IMR-90 (cell line): ENCODE results near the gene AK1. TPM values are rescaled to one million over a fixed set of nuclear protein-coding genes. Genes with fewer than 3 reads are reported as not detected.

Experiments used
- ATAC-seq: fragments of 200-7000 bp; cut with Tn5 transposase; 2 replicates; pipeline ENCODE4 v1.9.1; 2020; ENCODE audit warnings: low read depth, mild to moderate bottlenecking, moderate library complexity
- Bru-seq: library from RNA; stranded (reverse); fragments of 400-500 nt; gene quantifications from one replicate; lab custom pipeline; 2021; lab: Mats Ljungman, UMichigan
- BruChase-seq, 2 experiments: library from RNA; stranded (reverse); fragments of 400-500 nt; gene quantifications; one replicate each; lab custom pipeline; 2021; lab: Mats Ljungman, UMichigan
- BruUV-seq: library from RNA; stranded (reverse); fragments of 400-500 nt; replicated peaks from 2 replicates; lab custom pipeline; 2021; lab: Mats Ljungman, UMichigan
- CTCF ChIA-PET: fragments of 300-600 bp; formaldehyde crosslinking; extraction: SDS; loops from one replicate; lab custom pipeline; 2021; ENCODE audit warnings: antibody characterized with exemption; lab: Yijun Ruan, JAX
- POLR2A ChIA-PET: fragments of 300-600 bp; sonication (Branson Sonifier 250); formaldehyde crosslinking; loops from one replicate; lab custom pipeline; 2022; ENCODE audit warnings: antibody characterized with exemption; ENCODE audit not compliant: unreplicated experiment; lab: Charles Lee
- DNase-seq: peaks from one replicate; pipeline ENCODE4 v3.0.0; 2013
- H2AFZ ChIP-seq: replicated peaks from 2 replicates; pipeline ENCODE3; 2013; ENCODE audit warnings: low read length, mild to moderate bottlenecking; ENCODE audit not compliant: poor library complexity
- H2AK5ac ChIP-seq: 2 replicates; pipeline ENCODE4 v1.6.1; 2013; ENCODE audit warnings: low read depth, low read length, inconsistent platforms
- H2AK9ac ChIP-seq: replicated peaks from 2 replicates; pipeline ENCODE3; 2013; ENCODE audit warnings: mild to moderate bottlenecking, low read depth, low read length, moderate library complexity; ENCODE audit not compliant: poor library complexity
- H2BK120ac ChIP-seq: 2 replicates; pipeline ENCODE4 v1.6.1; 2013; ENCODE audit warnings: low read depth, low read length, inconsistent platforms
- H2BK15ac ChIP-seq: 3 replicates; pipeline ENCODE4 v1.6.1; 2013; ENCODE audit warnings: low read depth, low read length, inconsistent platforms
- H2BK20ac ChIP-seq: 2 replicates; pipeline ENCODE4 v1.6.1; 2013; ENCODE audit warnings: low read depth, mild to moderate bottlenecking, inconsistent platforms, low read length, moderate library complexity
- H2BK5ac ChIP-seq: 2 replicates; pipeline ENCODE4 v1.6.1; 2013; ENCODE audit warnings: mild to moderate bottlenecking, low read depth, low read length, inconsistent platforms; ENCODE audit not compliant: poor library complexity, severe bottlenecking
- H3K14ac ChIP-seq: replicated peaks from 2 replicates; pipeline ENCODE4 v1.6.1; 2013; ENCODE audit warnings: low read depth, low read length, inconsistent platforms
- H3K18ac ChIP-seq: 2 replicates; pipeline ENCODE4 v1.6.1; 2013; ENCODE audit warnings: low read depth, low read length, control low read depth
- H3K23ac ChIP-seq: 2 replicates; pipeline ENCODE4 v1.6.1; 2013; ENCODE audit warnings: low read depth, low read length, inconsistent platforms
- H3K27ac ChIP-seq: 2 replicates; pipeline ENCODE4 v1.5.1; 2013; ENCODE audit warnings: mild to moderate bottlenecking, control low read depth, low read length; ENCODE audit not compliant: insufficient read depth
- H3K27me3 ChIP-seq: 2 replicates; pipeline ENCODE4 v1.6.1; 2013; ENCODE audit warnings: low read length; ENCODE audit not compliant: control insufficient read depth, insufficient read depth
- H3K36me3 ChIP-seq: 2 replicates; pipeline ENCODE4 v1.6.1; 2013; ENCODE audit warnings: low read length, mixed read lengths; ENCODE audit not compliant: control insufficient read depth, insufficient read depth
- H3K4ac ChIP-seq: 2 replicates; pipeline ENCODE4 v1.6.1; 2013; ENCODE audit warnings: low read depth, low read length, inconsistent platforms
- H3K4me1 ChIP-seq: 2 replicates; pipeline ENCODE4 v1.6.1; 2013; ENCODE audit warnings: low read length, mixed read lengths; ENCODE audit not compliant: control insufficient read depth, insufficient read depth
- H3K4me2 ChIP-seq: 2 replicates; pipeline ENCODE4 v1.6.1; 2013; ENCODE audit warnings: low read depth, mild to moderate bottlenecking, control low read depth, low read length, moderate library complexity
- H3K4me3 ChIP-seq: 2 replicates; pipeline ENCODE4 v1.5.1; 2013; ENCODE audit warnings: low read depth, mild to moderate bottlenecking, control low read depth, low read length, moderate library complexity; ENCODE audit not compliant: insufficient read depth
- H3K56ac ChIP-seq: 2 replicates; pipeline ENCODE4 v1.6.1; 2013; ENCODE audit warnings: low read length, inconsistent platforms; ENCODE audit not compliant: insufficient read depth; ENCODE audit errors: extremely low read depth
- H3K79me1 ChIP-seq, 2 experiments: 2 replicates each; pipeline ENCODE4 v1.6.1; 2013; ENCODE audit warnings: low read length in 2 of 2, inconsistent platforms in 1 of 2, low read depth in 1 of 2
- H3K9ac ChIP-seq: 2 replicates; pipeline ENCODE4 v1.6.1; 2013; ENCODE audit warnings: low read depth, low read length, control low read depth
- H3K9me1 ChIP-seq: 2 replicates; pipeline ENCODE4 v1.6.1; 2013; ENCODE audit warnings: low read length, inconsistent platforms; ENCODE audit not compliant: insufficient read depth
- H3K9me3 ChIP-seq: 2 replicates; pipeline ENCODE4 v1.6.1; 2013; ENCODE audit warnings: low read length; ENCODE audit not compliant: control insufficient read depth, insufficient read depth
- H4K20me1 ChIP-seq: 2 replicates; pipeline ENCODE4 v1.6.1; 2013; ENCODE audit warnings: low read length, inconsistent platforms; ENCODE audit not compliant: insufficient read depth
- H4K5ac ChIP-seq: 2 replicates; pipeline ENCODE4 v1.6.1; 2013; ENCODE audit warnings: mild to moderate bottlenecking, low read depth, low read length, control low read depth
- H4K8ac ChIP-seq, 2 experiments: 2 replicates each; pipeline ENCODE4 v1.6.1; 2013; ENCODE audit warnings: low read depth in 2 of 2, low read length in 2 of 2, control low read depth in 1 of 2, inconsistent platforms in 1 of 2
- H4K91ac ChIP-seq: 2 replicates; pipeline ENCODE4 v1.6.1; 2013; ENCODE audit warnings: low read depth, low read length, inconsistent platforms; ENCODE audit not compliant: insufficient read depth
- MAZ ChIP-seq: IDR thresholded peaks from 2 replicates; pipeline ENCODE4 v1.6.1; 2012; ENCODE audit warnings: low read depth, mild to moderate bottlenecking, low read length, improper control_type of control experiment, moderate library complexity, borderline replicate concordance
- MXI1 ChIP-seq: IDR thresholded peaks from 2 replicates; pipeline ENCODE4 v1.6.1; 2012; ENCODE audit warnings: low read depth, mild to moderate bottlenecking, low read length, moderate library complexity, borderline replicate concordance
- POLR2A ChIP-seq: IDR thresholded peaks from 2 replicates; pipeline ENCODE4 v1.6.1; 2012; ENCODE audit warnings: mild to moderate bottlenecking, low read depth, low read length
- WGBS, 2 experiments: methylation state at CpG; one replicate each; pipeline versions ENCODE4 v1.1.5 to v1.1.7; 2013; ENCODE audit warnings: missing lambda C conversion rate in 2 of 2; ENCODE audit not compliant: insufficient read length in 1 of 2; ENCODE audit errors: extremely low coverage in 2 of 2; 5-methylcytosine and 5-hydroxymethylcytosine counted together
- dilution Hi-C: fragments of 300-500 bp; cut with HindIII; formaldehyde crosslinking; loops from one replicate; pipeline ENCODE4 v1.14.3; 2018; ENCODE audit warnings: low sequenced_read_pairs; ENCODE audit not compliant: unreplicated experiment
- in situ Hi-C: fragments of 300-500 bp; cut with MboI; formaldehyde crosslinking; loops from 3 replicates; pipeline ENCODE4 v1.14.3; 2019; ENCODE audit warnings: low sequenced_read_pairs, inconsistent platforms, mixed read lengths
- intact Hi-C: fragments of 100-400 bp; cut with micrococcal nuclease; formaldehyde crosslinking; loops from 2 replicates; pipeline ENCODE4 v1.10.0; 2022
- long read RNA-seq: library from polyadenylated mRNA; unstranded; transcript quantifications from one replicate; pipeline ENCODE4 v2.0.0, GENCODE V29; 2021; ENCODE audit not compliant: unreplicated experiment
- polyA plus RNA-seq, 3 experiments: library from polyadenylated mRNA; depleted of rRNA; stranded (reverse); fragments of >200 nt; gene quantifications; 2 replicates each; pipeline ENCODE4 v1.2.3, GENCODE V29; 2012; ENCODE audit warnings: low replicate concordance in 1 of 3
- total RNA-seq: library from RNA; depleted of rRNA; stranded (reverse); fragments of >200 nt; gene quantifications from 2 replicates; pipeline ENCODE4 v1.2.3, GENCODE V29; 2012; rRNA removed
- TF ChIP-seq, protein P1 (sequence below): fragments of 150-350 bp; IDR thresholded peaks from 2 replicates; pipeline ENCODE4 v1.6.1; 2016; ENCODE audit warnings: low read depth, mild to moderate bottlenecking, low read length, moderate library complexity, borderline replicate concordance
- TF ChIP-seq, protein P2 (sequence below): fragments of 150-350 bp; IDR thresholded peaks from 2 replicates; pipeline ENCODE4 v1.6.1; 2017; ENCODE audit warnings: mild to moderate bottlenecking, antibody characterized with exemption, low read length, low read depth

Gene AK1, protein sequence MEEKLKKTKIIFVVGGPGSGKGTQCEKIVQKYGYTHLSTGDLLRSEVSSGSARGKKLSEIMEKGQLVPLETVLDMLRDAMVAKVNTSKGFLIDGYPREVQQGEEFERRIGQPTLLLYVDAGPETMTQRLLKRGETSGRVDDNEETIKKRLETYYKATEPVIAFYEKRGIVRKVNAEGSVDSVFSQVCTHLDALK
- total RNA-seq (44.8 and 51.4 TPM in 2 replicates), polyA plus RNA-seq (2012; rRNA removed) (119 and 126 TPM in 2 replicates), Bru-seq, nascent RNA (percentile 62 among the genes with signal in this experiment), BruChase-seq, experiment 1, labeled RNA remaining after a 6-hour chase (percentile 86 among the genes with signal in this experiment), BruChase-seq, experiment 2, labeled RNA remaining after a 2-hour chase (percentile 75 among the genes with signal in this experiment)
- polyA plus RNA-seq (2012; cell fraction: cytosol; rRNA removed) = 146 and 387 TPM in 2 replicates
- polyA plus RNA-seq (2012; cell fraction: nucleus; rRNA removed; ENCODE audit: low replicate concordance) = 158 and 207 TPM in 2 replicates
- long read RNA-seq, transcript AK1-203 (7 exons, 2,266 nt) = major isoform, 67 of 74 reads
- long read RNA-seq, partial matches to known transcripts = 0 of 74 reads
- long read RNA-seq, other reads (novel, unspliced or antisense) = 7 of 74 reads

DNA sequence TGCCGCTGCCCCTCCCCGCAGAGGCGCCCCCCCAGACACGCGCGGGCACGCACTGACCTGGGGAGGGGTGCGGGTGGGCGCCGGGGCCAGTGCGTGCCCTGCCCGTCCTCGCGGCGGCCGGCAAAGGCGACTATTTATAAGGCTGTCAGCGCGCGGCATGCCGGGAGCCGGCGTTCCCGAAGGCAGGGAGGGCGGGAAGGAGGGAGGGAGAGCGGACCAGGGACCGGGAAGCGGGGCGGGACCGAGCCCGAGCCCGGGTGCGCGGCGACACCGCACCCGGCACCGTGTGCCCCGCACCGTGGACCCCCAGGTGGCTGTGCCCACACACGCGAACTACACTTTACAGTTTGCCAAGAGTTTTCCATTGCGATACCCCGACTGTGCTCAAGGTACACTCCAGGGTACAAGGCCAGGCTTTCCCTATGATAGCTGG lies at the start of gene AK1:
AK1 (minus strand) TSS at position 110 of the 433 bp plus-strand sequence. CDS start 3,058 bp downstream, outside the sequence.
- peak within 1 kb of the TSS; percentile 33 for H3K56ac ChIP-seq
- H3K4me1 ChIP-seq = peaks cover 24% of the 10 kb centered on the region
- H3K18ac ChIP-seq = peak within 1 kb of the TSS; percentile 78; the same call in 1 of the 2 replicates
- no TSS peak for BruUV-seq
- H4K5ac ChIP-seq = peak within 1 kb of the TSS; percentile 44
- in situ Hi-C loops = no loop called here
- H4K8ac ChIP-seq = peak within 1 kb of the TSS; percentile 96 to 97
- H2BK15ac ChIP-seq = peak within 1 kb of the TSS; percentile 78; the same call in 1 of the 3 replicates
- H3K4me2 ChIP-seq = peak within 1 kb of the TSS; percentile 99
- peaks cover 2% of the 10 kb centered on the region for H3K36me3 ChIP-seq
- DNase-seq = peak; percentile 37
- H3K4ac ChIP-seq = peak within 1 kb of the TSS; percentile 90
- H3K23ac ChIP-seq = peak within 1 kb of the TSS; percentile 93
- H2BK120ac ChIP-seq = peak within 1 kb of the TSS; percentile 72
- TF ChIP-seq MXI1 (peak; percentile 61; the same call in 1 of the 2 replicates), MAZ (peak; percentile 76; the same call in 1 of the 2 replicates), POLR2A (peak; percentile 42; the same call in 1 of the 2 replicates)
- TF ChIP-seq, protein P1, sequence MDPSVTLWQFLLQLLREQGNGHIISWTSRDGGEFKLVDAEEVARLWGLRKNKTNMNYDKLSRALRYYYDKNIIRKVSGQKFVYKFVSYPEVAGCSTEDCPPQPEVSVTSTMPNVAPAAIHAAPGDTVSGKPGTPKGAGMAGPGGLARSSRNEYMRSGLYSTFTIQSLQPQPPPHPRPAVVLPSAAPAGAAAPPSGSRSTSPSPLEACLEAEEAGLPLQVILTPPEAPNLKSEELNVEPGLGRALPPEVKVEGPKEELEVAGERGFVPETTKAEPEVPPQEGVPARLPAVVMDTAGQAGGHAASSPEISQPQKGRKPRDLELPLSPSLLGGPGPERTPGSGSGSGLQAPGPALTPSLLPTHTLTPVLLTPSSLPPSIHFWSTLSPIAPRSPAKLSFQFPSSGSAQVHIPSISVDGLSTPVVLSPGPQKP = no peak
- TF ChIP-seq, protein P2, sequence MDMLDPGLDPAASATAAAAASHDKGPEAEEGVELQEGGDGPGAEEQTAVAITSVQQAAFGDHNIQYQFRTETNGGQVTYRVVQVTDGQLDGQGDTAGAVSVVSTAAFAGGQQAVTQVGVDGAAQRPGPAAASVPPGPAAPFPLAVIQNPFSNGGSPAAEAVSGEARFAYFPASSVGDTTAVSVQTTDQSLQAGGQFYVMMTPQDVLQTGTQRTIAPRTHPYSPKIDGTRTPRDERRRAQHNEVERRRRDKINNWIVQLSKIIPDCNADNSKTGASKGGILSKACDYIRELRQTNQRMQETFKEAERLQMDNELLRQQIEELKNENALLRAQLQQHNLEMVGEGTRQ = no peak
- peak within 1 kb of the TSS; percentile 85 for H4K91ac ChIP-seq
- H3K9me1 ChIP-seq = no peaks in the 10 kb centered on the region
- 0% methylated on average over 13 of the region's 44 CpGs; no CpG with 5 or more reads in 1 of the 2 experiments for WGBS, 2 experiments
- H3K27ac ChIP-seq = peak within 1 kb of the TSS; percentile 86
- peak within 1 kb of the TSS; percentile 99 for H2AK9ac ChIP-seq
- peak within 1 kb of the TSS; percentile 64 for H2BK5ac ChIP-seq
- ATAC-seq = peak; percentile 85
- peak within 1 kb of the TSS; percentile 87 for H3K9ac ChIP-seq
- H4K20me1 ChIP-seq = 0 out of 2 replicates have a peak, but pooled peaks cover 3% of the 10 kb centered on the region
- H3K9me3 ChIP-seq = no peaks in the 10 kb centered on the region
- ChIA-PET CTCF (no interaction called here), POLR2A (no interaction called here)
- H2BK20ac ChIP-seq = no peak within 1 kb of the TSS
- peak within 1 kb of the TSS; percentile 62 for H3K4me3 ChIP-seq
- peak within 1 kb of the TSS; percentile 97 for H2AK5ac ChIP-seq
- peak within 1 kb of the TSS; percentile 97 for H3K14ac ChIP-seq
- no peaks in the 10 kb centered on the region for H3K27me3 ChIP-seq
- H2AFZ ChIP-seq = peak within 1 kb of the TSS; percentile 96
- dilution Hi-C loops = no loop called here
- intact Hi-C loops = no loop called here
- peaks cover 20 to 34% of the 10 kb centered on the region in 2 experiments; a peak in 3 of 4 replicates for H3K79me1 ChIP-seq
